HepG2 (cell line): ENCODE data around the gene PTPRN. TPM values are rescaled to one million over a fixed set of nuclear protein-coding genes. Genes with fewer than 3 reads are reported as not detected.

Source experiments
- DMAP1 ChIP-seq: IDR thresholded peaks from 2 replicates; pipeline ENCODE4 v1.6.1; 2016
- KLF11 ChIP-seq: IDR thresholded peaks from 2 replicates; pipeline ENCODE4 v1.6.1; 2016; ENCODE audit warnings: missing compliant biosample characterization
- PBX3 ChIP-seq: sonication (generic); formaldehyde crosslinking; IDR thresholded peaks from 2 replicates; pipeline ENCODE4 v1.8.1; 2023; ENCODE audit warnings: missing genetic modification reagents, inconsistent platforms, borderline replicate concordance
- REXO4 ChIP-seq: sonication (generic); formaldehyde crosslinking; IDR thresholded peaks from 2 replicates; pipeline ENCODE4 v1.8.0; 2022; ENCODE audit warnings: missing genetic modification reagents, mild to moderate bottlenecking, borderline replicate concordance
- THAP7 ChIP-seq: sonication (generic); formaldehyde crosslinking; IDR thresholded peaks from 2 replicates; pipeline ENCODE4 v1.8.1; 2023; ENCODE audit warnings: mild to moderate bottlenecking, missing genetic modification reagents
- ZBTB10 ChIP-seq: sonication (generic); formaldehyde crosslinking; IDR thresholded peaks from 2 replicates; pipeline ENCODE4 v1.4.0; 2020; ENCODE audit warnings: missing genetic modification reagents, borderline replicate concordance
- ZIK1 ChIP-seq: sonication (generic); formaldehyde crosslinking; IDR thresholded peaks from 2 replicates; pipeline ENCODE4 v1.5.0; 2020; ENCODE audit warnings: mild to moderate bottlenecking, low read depth, missing genetic modification reagents, borderline replicate concordance
- ZSCAN20 ChIP-seq: sonication (generic); formaldehyde crosslinking; IDR thresholded peaks from 2 replicates; pipeline ENCODE4 v1.4.0; 2020; ENCODE audit warnings: missing genetic modification reagents, mild to moderate bottlenecking, borderline replicate concordance
- polyA plus RNA-seq, 8 experiments: library from polyadenylated mRNA; depleted of rRNA in 3 of 8; stranded (reverse) in 7 of 8; unstranded in 1 of 8; fragments of >200 nt; fragmentation: Illumina TruSeq in 4 of 8; extraction: Trizol in 4 of 8; gene quantifications; 2 replicates each; pipeline versions ENCODE4 v1.2.1 to v1.2.3, GENCODE V29; 2011 to 2016; ENCODE audit warnings: low read depth in 4 of 8, missing spikeins in 1 of 8, mixed read lengths in 1 of 8; ENCODE audit not compliant: insufficient read depth in 1 of 8
- total RNA-seq, 5 experiments: library from RNA; depleted of rRNA; stranded (reverse); fragments of >200 nt; fragmentation: Illumina TruSeq; extraction: Trizol; gene quantifications; 2 replicates each; pipeline ENCODE4 v1.2.3, GENCODE V29; 2016; ENCODE audit warnings: low read depth in 1 of 5

The PTPRN gene
- total and polyA plus RNA-seq, 2 of the 13 experiments (the other 11 are each of a cell fraction or from before 2014, with no cell fraction given) = 0.26 TPM; not detected in 1

- TF ChIP-seq THAP7 (CRISPR knock-in tag) = no peak
- TF ChIP-seq ZBTB10 = no peak
- TF ChIP-seq ZIK1 = no peak
- no peak for TF ChIP-seq DMAP1
- no peak for TF ChIP-seq ZSCAN20 (CRISPR knock-in tag)
- no peak for TF ChIP-seq KLF11 (CRISPR knock-in tag)
- TF ChIP-seq PBX3 = no peak
- no peak for TF ChIP-seq REXO4 (CRISPR knock-in tag)
Observed at GRCh38 chr2:219290381-219291171, 18.6 kb downstream of the PTPRN start (continued).
